Measurements from ENCODE around the gene RFX3.

Gene RFX3

GRCh38 chr9:3467593-3468219 lies 58.1 kb downstream of the RFX3 start:
- Mint-ChIP-seq H3K4me3 (no peak overlapping the region), H3K9me3 (peaks cover 7% of the 10 kb centered on the region), H3K36me3 (ENCODE audit: low read depth) (peaks cover 33% of the 10 kb centered on the region), H3K27me3 (ENCODE audit: low read depth, poor library complexity) (no peaks in the 10 kb centered on the region), H3K4me1 (peaks cover 10% of the 10 kb centered on the region), H3K27ac (peak overlapping the region; percentile 30)
- TF ChIP-seq CTCF (IDR thresholded peaks at IDR 0.05), result peak; percentile 64
- peak; percentile 31 for DNase-seq

GRCh38 chr9:3464033-3464638 lies 61.7 kb downstream of the RFX3 start:
- Mint-ChIP-seq H3K9me3 (peaks cover 7% of the 10 kb centered on the region), H3K27ac (no peak overlapping the region), H3K27me3 (ENCODE audit: low read depth, poor library complexity) (no peaks in the 10 kb centered on the region), H3K4me1 (peaks cover 5% of the 10 kb centered on the region), H3K36me3 (ENCODE audit: low read depth) (peaks cover 23% of the 10 kb centered on the region), H3K4me3 (no peak overlapping the region)
- no peak for TF ChIP-seq CTCF (IDR thresholded peaks at IDR 0.05)
- no peak for DNase-seq

- no peaks in the 10 kb centered on the region for H3K4me1 Mint-ChIP-seq
- no peak overlapping the region for H3K27ac Mint-ChIP-seq
- peaks cover 7% of the 10 kb centered on the region for H3K9me3 Mint-ChIP-seq
- no peak overlapping the region for H3K4me3 Mint-ChIP-seq
- peaks cover 24% of the 10 kb centered on the region for H3K36me3 Mint-ChIP-seq (ENCODE audit: low read depth)
- DNase-seq, result no peak
- H3K27me3 Mint-ChIP-seq (ENCODE audit: low read depth, poor library complexity), result no peaks in the 10 kb centered on the region
- no peak for TF ChIP-seq CTCF (IDR thresholded peaks at IDR 0.05)
Observed at GRCh38 chr9:3458806-3459475, 66.9 kb downstream of the RFX3 start.

- DNase-seq, result no peak
- Mint-ChIP-seq H3K4me1 (no peaks in the 10 kb centered on the region), H3K27ac (no peak overlapping the region), H3K4me3 (no peak overlapping the region), H3K9me3 (no peaks in the 10 kb centered on the region), H3K27me3 (ENCODE audit: low read depth, poor library complexity) (no peaks in the 10 kb centered on the region), H3K36me3 (ENCODE audit: low read depth) (peaks cover 13% of the 10 kb centered on the region)
- TF ChIP-seq CTCF (IDR thresholded peaks at IDR 0.05), result no peak
Observed at GRCh38 chr9:3457175-3457574, 68.6 kb downstream of the RFX3 start.

- Mint-ChIP-seq H3K27me3 (ENCODE audit: low read depth, poor library complexity) (no peaks in the 10 kb centered on the region), H3K27ac (no peak overlapping the region), H3K36me3 (ENCODE audit: low read depth) (peaks cover 18% of the 10 kb centered on the region), H3K4me3 (no peak overlapping the region), H3K4me1 (no peaks in the 10 kb centered on the region), H3K9me3 (no peaks in the 10 kb centered on the region)
- TF ChIP-seq CTCF (IDR thresholded peaks at IDR 0.05), result no peak
- DNase-seq, result no peak
Observed at GRCh38 chr9:3455717-3456116, 70.1 kb downstream of the RFX3 start.
